WTC11 (cell line): ENCODE measurements around the gene DDAH2.
"Not testable (repeated sequence)": the region's sequence is repeated elsewhere in the genome, so short reads cannot be mapped to it uniquely, and the experiment has no call there.

ENCODE experiments used
- TF ChIP-seq, protein P1 (sequence below): fragments of 200-600 bp; IDR thresholded peaks from 2 replicates; pipeline ENCODE4 v1.8.0; 2022; ENCODE audit warnings: antibody characterized with exemption
- TF ChIP-seq, protein P2 (sequence below): sonication (generic); formaldehyde crosslinking; IDR thresholded peaks from 2 replicates; pipeline ENCODE4 v1.8.0; 2022; ENCODE audit warnings: mild to moderate bottlenecking, missing genetic modification reagents

DNA sequence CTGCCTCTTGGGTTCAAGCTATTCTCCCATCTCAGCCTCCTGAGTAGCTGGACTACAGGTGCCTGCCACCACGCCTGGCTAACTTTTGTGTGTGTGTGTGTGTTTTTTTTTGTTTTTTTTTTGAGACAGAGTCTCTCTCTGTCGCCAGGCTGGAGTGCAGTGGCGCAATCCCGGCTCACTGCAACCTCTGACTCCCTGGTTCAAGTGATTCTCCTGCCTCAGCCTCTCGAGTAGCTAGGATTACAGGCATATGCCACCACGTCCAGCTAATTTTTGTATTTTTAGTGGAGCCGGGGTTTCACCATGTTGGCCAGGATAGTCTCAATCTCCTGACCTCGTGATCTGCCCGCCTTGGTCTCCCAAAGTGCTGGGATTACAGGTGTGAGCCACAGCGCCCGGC, 19.9 kb downstream of the DDAH2 start:
- TF ChIP-seq, protein P1, sequence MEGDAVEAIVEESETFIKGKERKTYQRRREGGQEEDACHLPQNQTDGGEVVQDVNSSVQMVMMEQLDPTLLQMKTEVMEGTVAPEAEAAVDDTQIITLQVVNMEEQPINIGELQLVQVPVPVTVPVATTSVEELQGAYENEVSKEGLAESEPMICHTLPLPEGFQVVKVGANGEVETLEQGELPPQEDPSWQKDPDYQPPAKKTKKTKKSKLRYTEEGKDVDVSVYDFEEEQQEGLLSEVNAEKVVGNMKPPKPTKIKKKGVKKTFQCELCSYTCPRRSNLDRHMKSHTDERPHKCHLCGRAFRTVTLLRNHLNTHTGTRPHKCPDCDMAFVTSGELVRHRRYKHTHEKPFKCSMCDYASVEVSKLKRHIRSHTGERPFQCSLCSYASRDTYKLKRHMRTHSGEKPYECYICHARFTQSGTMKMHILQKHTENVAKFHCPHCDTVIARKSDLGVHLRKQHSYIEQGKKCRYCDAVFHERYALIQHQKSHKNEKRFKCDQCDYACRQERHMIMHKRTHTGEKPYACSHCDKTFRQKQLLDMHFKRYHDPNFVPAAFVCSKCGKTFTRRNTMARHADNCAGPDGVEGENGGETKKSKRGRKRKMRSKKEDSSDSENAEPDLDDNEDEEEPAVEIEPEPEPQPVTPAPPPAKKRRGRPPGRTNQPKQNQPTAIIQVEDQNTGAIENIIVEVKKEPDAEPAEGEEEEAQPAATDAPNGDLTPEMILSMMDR = not testable (repeated sequence)
- TF ChIP-seq, protein P2, sequence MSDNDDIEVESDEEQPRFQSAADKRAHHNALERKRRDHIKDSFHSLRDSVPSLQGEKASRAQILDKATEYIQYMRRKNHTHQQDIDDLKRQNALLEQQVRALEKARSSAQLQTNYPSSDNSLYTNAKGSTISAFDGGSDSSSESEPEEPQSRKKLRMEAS (CRISPR knock-in tag) = not testable (repeated sequence)
